Liver (tissue), 9 donors: Measurements from ENCODE around the gene PCDH9. TPM values are rescaled to one million over a fixed set of nuclear protein-coding genes. Genes with fewer than 3 reads are reported as not detected.

Source experiments
- DNase-seq: peaks from one replicate; pipeline ENCODE4 v3.0.0-alpha.2; 2017; ENCODE audit warnings: low spot score
- H3K27ac ChIP-seq, 2 donors: one replicate each; pipeline ENCODE4 v1.7.0; 2013; ENCODE audit warnings: inconsistent platforms in 2 of 2, low read length in 2 of 2, control low read depth in 1 of 2, low read depth in 1 of 2, mild to moderate bottlenecking in 1 of 2
- H3K27me3 ChIP-seq, 4 donors: one replicate each; pipeline versions ENCODE4 v1.6.1 to v1.7.0; 2013; ENCODE audit warnings: low read length in 3 of 4, inconsistent platforms in 1 of 4, mild to moderate bottlenecking in 1 of 4, moderate library complexity in 1 of 4; ENCODE audit not compliant: control insufficient read depth in 4 of 4, insufficient read depth in 4 of 4
- H3K36me3 ChIP-seq, 4 donors: one replicate each; pipeline versions ENCODE4 v1.6.1 to v1.7.0; 2013; ENCODE audit warnings: low read length in 3 of 4, mild to moderate bottlenecking in 3 of 4, low read depth in 1 of 4, moderate library complexity in 1 of 4; ENCODE audit not compliant: control insufficient read depth in 4 of 4, insufficient read depth in 3 of 4
- H3K4me1 ChIP-seq, 4 donors: one replicate each; pipeline versions ENCODE4 v1.6.1 to v1.7.0; 2013; ENCODE audit warnings: low read length in 3 of 4, mild to moderate bottlenecking in 3 of 4, moderate library complexity in 1 of 4; ENCODE audit not compliant: control insufficient read depth in 4 of 4, insufficient read depth in 4 of 4
- H3K4me3 ChIP-seq, 3 donors: one replicate each; pipeline versions ENCODE4 v1.6.1 to v1.7.0; 2013; ENCODE audit warnings: low read length in 3 of 3, control low read depth in 1 of 3, low read depth in 1 of 3, mild to moderate bottlenecking in 1 of 3
- H3K9ac ChIP-seq, 2 donors: one replicate each; pipeline ENCODE4 v1.7.0; 2013; ENCODE audit warnings: low read length in 2 of 2, mild to moderate bottlenecking in 2 of 2, moderate library complexity in 2 of 2, control low read depth in 1 of 2, low read depth in 1 of 2
- H3K9me3 ChIP-seq, 4 donors: one replicate each; pipeline versions ENCODE4 v1.6.1 to v1.7.0; 2013; ENCODE audit warnings: low read length in 3 of 4; ENCODE audit not compliant: control insufficient read depth in 4 of 4
- ATF3 ChIP-seq: IDR thresholded peaks from 2 replicates; pipeline ENCODE4 v1.6.1; 2016; ENCODE audit warnings: antibody characterized with exemption
- EGR1 ChIP-seq, 2 donors: IDR thresholded peaks; 2 replicates each; pipeline ENCODE4 v1.6.1; 2016 to 2018; ENCODE audit warnings: antibody characterized with exemption in 2 of 2, low read depth in 2 of 2
- FOXA1 ChIP-seq: IDR thresholded peaks from 2 replicates; pipeline ENCODE4 v1.6.1; 2016; ENCODE audit warnings: antibody characterized with exemption
- FOXA2 ChIP-seq: IDR thresholded peaks from 2 replicates; pipeline ENCODE4 v1.6.1; 2016; ENCODE audit warnings: antibody characterized with exemption
- GABPA ChIP-seq, 2 donors: IDR thresholded peaks in 1 of 2; conservative IDR thresholded peaks in 1 of 2; 2 replicates each; pipeline ENCODE4 v1.6.1; 2016; ENCODE audit warnings: antibody characterized with exemption in 2 of 2, mild to moderate bottlenecking in 1 of 2, moderate library complexity in 1 of 2
- HNF4A ChIP-seq, 2 donors: conservative IDR thresholded peaks; 2 replicates each; pipeline ENCODE4 v1.6.1; 2016; ENCODE audit warnings: antibody characterized with exemption in 2 of 2, mild to moderate bottlenecking in 2 of 2
- HNF4G ChIP-seq: IDR thresholded peaks from 2 replicates; pipeline ENCODE4 v1.6.1; 2016; ENCODE audit warnings: antibody characterized with exemption
- JUND ChIP-seq, 2 donors: IDR thresholded peaks; 2 replicates each; pipeline ENCODE4 v1.6.1; 2016; ENCODE audit warnings: antibody characterized with exemption in 2 of 2
- MAX ChIP-seq: IDR thresholded peaks from 2 replicates; pipeline ENCODE4 v1.6.1; 2016; ENCODE audit warnings: antibody characterized with exemption
- NR2F2 ChIP-seq: IDR thresholded peaks from 2 replicates; pipeline ENCODE4 v1.6.1; 2016; ENCODE audit warnings: antibody characterized with exemption
- RAD21 ChIP-seq, 2 donors: IDR thresholded peaks; 2 replicates each; pipeline ENCODE4 v1.6.1; 2016; ENCODE audit warnings: antibody characterized with exemption in 2 of 2, mild to moderate bottlenecking in 2 of 2
- REST ChIP-seq: IDR thresholded peaks from 2 replicates; pipeline ENCODE4 v1.6.1; 2016; ENCODE audit warnings: antibody characterized with exemption, mild to moderate bottlenecking
- RXRA ChIP-seq, 2 donors: IDR thresholded peaks; 2 replicates each; pipeline ENCODE4 v1.6.1; 2017 to 2018; ENCODE audit warnings: antibody characterized with exemption in 2 of 2, mild to moderate bottlenecking in 1 of 2
- SP1 ChIP-seq: IDR thresholded peaks from 2 replicates; pipeline ENCODE4 v1.6.1; 2018; ENCODE audit warnings: antibody characterized with exemption, mild to moderate bottlenecking
- TAF1 ChIP-seq: conservative IDR thresholded peaks from 2 replicates; pipeline ENCODE4 v1.6.1; 2016; ENCODE audit warnings: antibody characterized with exemption, mild to moderate bottlenecking
- YY1 ChIP-seq: IDR thresholded peaks from 2 replicates; pipeline ENCODE4 v1.6.1; 2016; ENCODE audit warnings: antibody characterized with exemption, mild to moderate bottlenecking
- ZBTB33 ChIP-seq: IDR thresholded peaks from 2 replicates; pipeline ENCODE4 v1.6.1; 2016; ENCODE audit warnings: antibody characterized with exemption
- whole genome bisulfite sequencing: extraction: QIAGEN DNeasy Blood & Tissue Kit; methylation state at CpG from one replicate; pipeline ENCODE4 v1.1.7; 2013; 5-methylcytosine and 5-hydroxymethylcytosine counted together
- polyA plus RNA-seq, 2 donors: library from polyadenylated mRNA; stranded (reverse) in 1 of 2; unstranded in 1 of 2; fragments of 200-250 nt in 1 of 2; fragments of >200 nt in 1 of 2; fragmentation: Nextera tagmentation in 1 of 2; extraction: Ambion mirVana in 1 of 2; gene quantifications; one replicate each; pipeline versions ENCODE4 v1.2.1 to v1.2.3, GENCODE V29; 2013 to 2015
- total RNA-seq, 2 donors: library from RNA; depleted of rRNA; stranded (reverse); fragments of >200 nt; gene quantifications; one replicate each; pipeline ENCODE4 v1.2.3, GENCODE V29; 2014
- TF ChIP-seq, protein P1 (sequence below): fragments of 150-350 bp; IDR thresholded peaks from 2 replicates; pipeline ENCODE4 v1.5.1; 2017; ENCODE audit warnings: improper control_type of control experiment, low read depth, low read length; ENCODE audit not compliant: missing input control
- donor health status: healthy.
- donor health status: healthy.
- donor health status: healthy.
- donor health status: healthy.
- donor health status: healthy.

Gene PCDH9
- total and polyA plus RNA-seq, 4 donors, result 0.90 to 4.0 (median 2.2) TPM

DNA sequence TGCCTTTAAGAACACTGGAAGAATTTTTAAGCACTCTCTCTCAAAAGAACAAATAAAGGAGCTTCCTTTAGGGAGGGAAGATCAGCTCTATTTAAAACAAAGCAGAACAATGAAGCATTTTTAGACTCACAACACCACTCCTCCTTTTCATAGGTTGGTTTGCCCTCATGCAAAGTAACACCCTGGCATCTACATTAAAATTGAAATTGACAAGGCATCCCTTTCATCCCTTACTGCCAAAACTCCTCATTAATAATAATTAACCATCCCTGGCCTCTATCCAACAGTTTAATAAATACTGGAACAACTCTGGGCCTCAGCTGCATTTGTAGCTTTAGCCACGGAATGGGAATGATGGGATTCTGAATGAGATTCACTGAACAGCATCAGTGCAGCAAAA, 929.1 kb downstream of the PCDH9 start:
- peaks cover 0 to 9% (median 2%) of the 10 kb centered on the region in 4 donors for H3K9me3 ChIP-seq
- H3K4me3 ChIP-seq, result no peak overlapping the region
- H3K27ac ChIP-seq, result no peak overlapping the region
- H3K9ac ChIP-seq, result no peak overlapping the region
- 73% methylated on average over 1 of the region's 1 CpG for WGBS
- H3K27me3 ChIP-seq, result no peaks in the 10 kb centered on the region
- no peaks in the 10 kb centered on the region for H3K4me1 ChIP-seq
- no peak for TF ChIP-seq EGR1 (IDR thresholded peaks at IDR 0.05; ENCODE audit: low read depth in 2 of 2)
- no peak for TF ChIP-seq FOXA1
- no peak for TF ChIP-seq GABPA (IDR thresholded peaks at IDR 0.05 in 1 of 2, conservative IDR thresholded peaks at IDR 0.05 in 1 of 2)
- TF ChIP-seq ZBTB33, result no peak
- no peak for TF ChIP-seq RAD21 (IDR thresholded peaks at IDR 0.05)
- TF ChIP-seq FOXA2, result no peak
- TF ChIP-seq JUND (IDR thresholded peaks at IDR 0.05), result no peak
- no peak for TF ChIP-seq YY1
- no peak for TF ChIP-seq SP1
- TF ChIP-seq HNF4A (conservative IDR thresholded peaks at IDR 0.05), result no peak
- TF ChIP-seq REST, result no peak
- TF ChIP-seq HNF4G, result no peak
- no peak for TF ChIP-seq TAF1
- TF ChIP-seq NR2F2, result no peak
- TF ChIP-seq RXRA (IDR thresholded peaks at IDR 0.05), result no peak
- TF ChIP-seq ATF3, result no peak
- TF ChIP-seq MAX, result no peak
- TF ChIP-seq, protein P1, sequence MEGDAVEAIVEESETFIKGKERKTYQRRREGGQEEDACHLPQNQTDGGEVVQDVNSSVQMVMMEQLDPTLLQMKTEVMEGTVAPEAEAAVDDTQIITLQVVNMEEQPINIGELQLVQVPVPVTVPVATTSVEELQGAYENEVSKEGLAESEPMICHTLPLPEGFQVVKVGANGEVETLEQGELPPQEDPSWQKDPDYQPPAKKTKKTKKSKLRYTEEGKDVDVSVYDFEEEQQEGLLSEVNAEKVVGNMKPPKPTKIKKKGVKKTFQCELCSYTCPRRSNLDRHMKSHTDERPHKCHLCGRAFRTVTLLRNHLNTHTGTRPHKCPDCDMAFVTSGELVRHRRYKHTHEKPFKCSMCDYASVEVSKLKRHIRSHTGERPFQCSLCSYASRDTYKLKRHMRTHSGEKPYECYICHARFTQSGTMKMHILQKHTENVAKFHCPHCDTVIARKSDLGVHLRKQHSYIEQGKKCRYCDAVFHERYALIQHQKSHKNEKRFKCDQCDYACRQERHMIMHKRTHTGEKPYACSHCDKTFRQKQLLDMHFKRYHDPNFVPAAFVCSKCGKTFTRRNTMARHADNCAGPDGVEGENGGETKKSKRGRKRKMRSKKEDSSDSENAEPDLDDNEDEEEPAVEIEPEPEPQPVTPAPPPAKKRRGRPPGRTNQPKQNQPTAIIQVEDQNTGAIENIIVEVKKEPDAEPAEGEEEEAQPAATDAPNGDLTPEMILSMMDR, result no peak
- DNase-seq, result no peak
- no peaks in the 10 kb centered on the region for H3K36me3 ChIP-seq
